ENCODE results near the gene C16orf92.

Gene C16orf92

DNA sequence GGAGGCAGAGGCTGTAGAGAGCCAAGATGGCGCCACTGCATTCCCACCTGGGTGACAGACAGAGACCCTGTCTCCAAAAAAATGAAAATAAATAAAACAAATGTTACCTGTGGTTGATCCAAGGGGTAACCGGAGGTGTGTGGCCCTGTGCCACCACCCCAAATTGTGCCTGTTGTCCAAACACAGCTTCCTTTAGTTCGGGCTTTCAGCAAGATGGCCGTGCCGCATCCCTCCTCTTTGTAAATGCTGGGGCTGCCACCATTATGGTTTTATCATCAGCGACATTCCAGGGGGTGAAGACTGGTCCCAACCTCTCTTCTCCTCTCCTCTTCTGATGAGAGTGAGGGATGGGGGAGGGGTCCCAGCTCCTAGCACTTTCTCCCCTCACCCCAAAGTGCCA, at the start of gene C16orf92:
C16orf92 (plus strand) TSS at position 312 of the 400 bp plus-strand sequence. CDS start 143 bp downstream, outside the sequence.
- DNase-seq, result no peak

DNA sequence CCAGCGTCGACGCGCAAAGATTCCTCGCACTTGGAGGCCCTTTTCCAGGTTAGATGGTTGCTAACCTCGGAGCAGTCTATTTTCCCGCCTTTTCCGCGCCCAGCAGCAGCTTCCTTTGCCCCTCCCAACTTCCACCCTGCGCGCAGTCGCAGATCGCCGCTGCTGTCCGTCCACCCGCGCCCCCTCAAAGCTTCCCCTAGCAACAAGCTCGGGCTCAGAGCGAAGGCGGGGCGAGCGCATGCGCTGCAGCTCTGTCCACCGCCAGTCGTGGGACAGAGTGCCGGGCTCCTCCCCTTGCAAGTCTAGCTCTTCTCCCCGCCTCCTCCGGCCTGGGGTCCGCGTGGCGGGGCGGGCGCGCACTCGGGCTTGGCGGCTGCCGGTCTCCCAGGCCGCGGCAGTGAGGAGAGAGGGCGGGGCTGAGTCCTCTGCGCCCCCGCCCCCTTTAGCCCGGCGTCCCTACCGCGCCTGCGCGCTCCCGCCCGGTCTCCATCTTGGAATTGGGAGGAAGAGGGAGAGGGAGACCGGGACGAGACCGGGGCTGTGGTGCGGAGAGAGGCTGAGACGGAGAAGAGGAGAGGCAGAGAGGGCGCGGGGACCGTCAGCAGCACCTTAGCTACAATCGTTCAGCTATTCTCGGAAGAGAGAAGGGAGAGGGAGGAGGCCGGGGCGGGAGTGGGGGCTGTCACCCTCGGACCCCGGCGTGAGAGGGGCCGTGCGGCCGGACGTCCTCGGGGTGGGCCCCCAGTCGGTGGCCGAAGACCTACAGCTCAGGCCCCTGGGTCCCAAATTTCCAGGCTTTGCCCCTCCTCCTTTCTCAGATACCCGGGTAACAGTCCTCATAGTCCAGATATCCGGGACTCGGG, 49.4 kb upstream of the C16orf92 start, which contains the start of gene TAOK2:
TAOK2 (plus strand) TSS at position 485 of the 863 bp plus-strand sequence. CDS start 3,905 bp downstream, outside the sequence.
- peak; percentile 92 for DNase-seq

GRCh38 chr16:29974291-29975133, 48.5 kb upstream of the C16orf92 start:
- no peak for DNase-seq

DNA sequence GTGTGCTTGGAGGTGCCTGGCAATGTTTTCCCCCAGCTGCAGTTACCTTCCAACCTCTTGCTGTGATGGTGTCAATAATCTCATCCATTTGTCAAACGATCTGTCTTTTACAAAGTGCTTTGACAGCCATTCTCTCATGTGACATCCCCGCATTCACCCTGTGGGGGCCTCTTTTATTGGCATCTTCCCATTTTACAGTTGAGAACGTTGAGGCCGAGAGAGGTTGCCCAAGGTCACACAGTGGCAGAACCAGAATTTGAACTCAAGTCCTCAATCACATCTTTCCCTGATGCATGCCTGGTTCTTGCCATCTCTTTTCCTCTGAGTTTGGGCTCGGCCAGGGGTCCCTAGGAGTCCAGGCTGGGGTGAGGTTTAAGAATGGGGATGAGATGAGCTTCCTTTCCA, 47.9 kb upstream of the C16orf92 start:
- DNase-seq, result no peak

DNA sequence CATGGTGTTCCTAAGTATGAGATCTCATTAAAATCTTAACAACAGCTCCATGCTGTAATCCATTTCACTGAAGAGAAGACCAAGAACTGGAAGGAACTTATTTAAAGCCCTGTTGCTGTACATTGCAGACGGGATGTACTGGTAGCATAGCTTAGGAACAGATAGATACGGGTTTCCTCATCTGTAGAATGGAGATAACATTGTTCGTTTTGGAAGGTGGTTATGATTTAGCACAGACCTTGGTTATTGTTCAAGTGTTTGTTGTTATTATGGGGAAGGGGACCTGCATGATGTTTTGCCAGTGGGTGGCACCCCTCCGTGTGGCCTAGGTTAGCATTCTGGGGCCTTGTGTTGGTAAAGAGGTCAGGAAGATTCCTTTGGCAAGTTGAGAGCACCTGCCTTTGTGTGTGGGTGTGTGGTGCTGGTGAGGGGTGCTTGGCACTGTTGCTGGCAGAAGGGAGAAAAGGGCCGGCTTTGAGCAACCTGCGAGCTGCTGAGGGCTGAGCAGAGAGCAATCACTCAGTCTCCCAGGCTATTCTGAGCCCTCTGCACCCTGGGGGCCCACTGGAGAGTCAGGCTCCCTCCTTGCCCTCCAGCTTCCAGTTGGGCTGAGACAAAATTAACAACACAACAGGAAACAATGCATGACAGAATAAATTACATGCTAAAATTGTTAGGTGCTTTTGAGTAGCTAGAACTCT, 47.0 kb upstream of the C16orf92 start:
- no peak for DNase-seq

GRCh38 chr16:29977063-29977825, 45.8 kb upstream of the C16orf92 start:
- DNase-seq, result no peak

DNA sequence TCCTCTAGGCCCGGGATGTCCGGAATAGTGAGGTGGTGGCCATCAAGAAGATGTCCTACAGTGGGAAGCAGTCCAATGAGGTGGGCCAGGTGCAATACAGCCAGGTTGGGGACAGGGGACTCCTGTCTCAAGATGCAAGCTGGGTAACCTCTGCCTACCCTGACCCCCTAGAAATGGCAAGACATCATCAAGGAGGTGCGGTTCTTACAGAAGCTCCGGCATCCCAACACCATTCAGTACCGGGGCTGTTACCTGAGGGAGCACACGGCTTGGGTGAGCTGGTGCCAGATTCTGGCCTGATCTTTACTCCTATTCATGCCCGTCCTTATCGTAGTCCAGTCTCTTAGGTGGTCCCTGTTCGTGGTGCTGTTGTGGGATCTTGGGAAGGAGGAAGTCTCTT, 44.9 kb upstream of the C16orf92 start:
- DNase-seq, result no peak

DNA sequence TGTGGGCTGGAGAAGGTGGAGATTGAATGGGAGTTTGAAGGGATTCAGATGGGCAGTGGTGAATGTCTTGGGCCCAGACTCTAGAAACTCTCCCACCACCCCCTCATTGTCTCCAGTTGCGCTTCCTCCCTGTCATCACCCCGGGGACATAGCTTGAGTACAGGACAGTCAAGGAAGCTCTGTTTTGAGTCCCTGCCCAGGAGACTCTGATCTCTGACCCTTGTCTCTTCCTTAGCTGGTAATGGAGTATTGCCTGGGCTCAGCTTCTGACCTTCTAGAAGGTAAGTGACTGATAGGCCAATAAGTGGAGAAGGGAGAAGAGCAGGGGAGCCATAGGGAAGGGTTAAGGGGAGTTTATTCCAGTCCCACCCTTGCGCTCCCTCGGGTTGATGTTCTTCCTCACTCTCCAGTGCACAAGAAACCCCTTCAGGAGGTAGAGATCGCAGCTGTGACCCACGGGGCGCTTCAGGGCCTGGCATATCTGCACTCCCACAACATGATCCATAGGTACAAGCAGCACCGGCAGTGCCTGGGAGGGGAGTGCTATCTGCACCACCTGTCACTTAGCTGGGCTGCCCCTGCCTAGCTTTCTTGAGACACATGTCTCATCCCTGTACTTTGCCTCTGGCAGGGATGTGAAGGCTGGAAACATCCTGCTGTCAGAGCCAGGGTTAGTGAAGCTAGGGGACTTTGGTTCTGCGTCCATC, 44.3 kb upstream of the C16orf92 start:
- no peak for DNase-seq

GRCh38 chr16:29982560-29983419, 40.2 kb upstream of the C16orf92 start:
- no peak for DNase-seq

DNA sequence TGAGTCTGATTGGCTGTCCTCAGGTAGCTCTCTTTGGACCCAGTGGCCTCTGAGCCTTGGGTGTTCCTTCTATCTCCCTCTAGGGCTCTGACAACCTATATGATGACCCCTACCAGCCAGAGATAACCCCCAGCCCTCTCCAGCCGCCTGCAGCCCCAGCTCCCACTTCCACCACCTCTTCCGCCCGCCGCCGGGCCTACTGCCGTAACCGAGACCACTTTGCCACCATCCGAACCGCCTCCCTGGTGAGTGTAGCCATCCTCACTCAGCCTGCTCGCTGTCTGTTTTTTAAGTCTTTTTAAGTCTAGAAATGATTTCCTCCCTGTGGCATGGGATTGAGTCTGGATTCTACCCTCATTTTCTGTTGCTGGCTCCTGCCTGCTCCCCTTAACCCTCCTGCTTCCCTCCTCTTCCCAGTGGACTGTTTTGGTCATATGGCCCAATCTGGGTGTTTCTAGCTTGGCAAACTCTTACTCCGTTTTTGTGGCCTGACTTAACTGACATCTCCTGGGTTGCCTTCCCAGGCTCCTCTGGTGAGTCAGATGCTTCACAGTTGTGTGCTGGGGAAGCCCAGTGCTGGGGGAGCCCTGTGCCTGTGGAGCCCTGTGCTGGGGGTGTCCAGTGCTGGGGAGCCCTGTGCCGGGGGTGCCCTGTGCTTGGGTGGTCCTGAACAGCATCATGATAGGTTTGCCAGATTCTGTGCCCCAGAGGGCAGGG, 39.4 kb upstream of the C16orf92 start:
- DNase-seq, result no peak

DNA sequence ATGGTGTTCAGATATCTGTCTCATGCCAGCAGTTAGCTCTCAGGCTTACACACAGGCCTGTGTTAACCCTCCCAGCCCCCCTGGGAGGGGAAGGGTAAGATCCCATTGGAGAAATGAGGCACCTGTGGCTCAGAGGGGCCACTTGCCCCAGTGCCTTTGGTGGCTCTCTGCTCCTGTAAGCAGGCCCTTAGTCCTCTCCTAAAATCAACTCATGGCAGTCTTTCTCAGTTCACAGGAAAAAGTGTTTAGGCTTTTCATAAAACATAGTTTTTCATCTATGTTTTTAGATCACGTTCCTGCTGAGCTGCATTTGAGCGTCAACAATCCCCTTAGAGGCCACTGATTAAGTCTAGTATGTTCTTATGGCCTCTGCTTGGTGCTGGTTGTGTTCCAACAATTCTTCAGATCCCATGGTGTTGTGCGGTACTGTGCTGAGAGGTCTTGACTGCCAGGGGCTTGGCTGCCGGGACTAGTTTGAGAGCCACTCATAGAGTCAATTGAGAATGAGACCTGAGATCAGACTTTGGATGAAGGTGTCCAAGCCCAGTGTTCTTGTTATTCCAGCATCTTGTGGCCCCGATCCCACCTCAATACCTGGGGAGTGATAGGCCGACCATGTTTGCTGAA, 38.7 kb upstream of the C16orf92 start:
- no peak for DNase-seq

DNA sequence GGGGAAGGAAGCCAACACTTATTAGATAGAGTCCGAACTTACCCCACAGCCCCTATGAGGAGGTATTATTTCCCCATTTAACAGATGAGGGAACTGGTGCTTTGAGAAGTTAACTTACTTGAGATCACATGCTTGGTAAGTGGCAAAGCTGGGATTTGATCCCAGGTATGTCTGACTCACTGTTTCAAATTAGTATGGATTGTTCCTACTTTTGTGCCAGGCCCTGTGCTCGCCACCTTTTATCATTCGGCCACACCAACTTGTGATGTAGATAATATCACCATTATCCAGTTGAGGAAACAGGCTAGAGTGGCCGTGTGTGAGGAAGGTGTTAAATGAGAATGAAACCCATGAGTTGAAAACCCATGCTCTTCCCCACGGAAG, 38.2 kb upstream of the C16orf92 start:
- no peak for DNase-seq

DNA sequence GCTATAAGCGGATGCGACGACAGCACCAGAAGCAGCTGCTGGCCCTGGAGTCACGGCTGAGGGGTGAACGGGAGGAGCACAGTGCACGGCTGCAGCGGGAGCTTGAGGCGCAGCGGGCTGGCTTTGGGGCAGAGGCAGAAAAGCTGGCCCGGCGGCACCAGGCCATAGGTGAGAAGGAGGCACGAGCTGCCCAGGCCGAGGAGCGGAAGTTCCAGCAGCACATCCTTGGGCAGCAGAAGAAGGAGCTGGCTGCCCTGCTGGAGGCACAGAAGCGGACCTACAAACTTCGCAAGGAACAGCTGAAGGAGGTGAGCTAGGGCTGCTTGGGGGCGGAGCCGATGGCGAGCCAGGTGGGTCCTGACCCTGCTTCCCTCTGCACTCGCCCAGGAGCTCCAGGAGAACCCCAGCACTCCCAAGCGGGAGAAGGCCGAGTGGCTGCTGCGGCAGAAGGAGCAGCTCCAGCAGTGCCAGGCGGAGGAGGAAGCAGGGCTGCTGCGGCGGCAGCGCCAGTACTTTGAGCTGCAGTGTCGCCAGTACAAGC, 37.7 kb upstream of the C16orf92 start:
- no peak for DNase-seq

- no peak for DNase-seq
Observed at GRCh38 chr16:29986231-29986630, 36.8 kb upstream of the C16orf92 start.

GRCh38 chr16:29986931-29987330, 36.1 kb upstream of the C16orf92 start:
- no peak for DNase-seq

GRCh38 chr16:29987371-29988085, 35.5 kb upstream of the C16orf92 start:
- DNase-seq, result no peak

DNA sequence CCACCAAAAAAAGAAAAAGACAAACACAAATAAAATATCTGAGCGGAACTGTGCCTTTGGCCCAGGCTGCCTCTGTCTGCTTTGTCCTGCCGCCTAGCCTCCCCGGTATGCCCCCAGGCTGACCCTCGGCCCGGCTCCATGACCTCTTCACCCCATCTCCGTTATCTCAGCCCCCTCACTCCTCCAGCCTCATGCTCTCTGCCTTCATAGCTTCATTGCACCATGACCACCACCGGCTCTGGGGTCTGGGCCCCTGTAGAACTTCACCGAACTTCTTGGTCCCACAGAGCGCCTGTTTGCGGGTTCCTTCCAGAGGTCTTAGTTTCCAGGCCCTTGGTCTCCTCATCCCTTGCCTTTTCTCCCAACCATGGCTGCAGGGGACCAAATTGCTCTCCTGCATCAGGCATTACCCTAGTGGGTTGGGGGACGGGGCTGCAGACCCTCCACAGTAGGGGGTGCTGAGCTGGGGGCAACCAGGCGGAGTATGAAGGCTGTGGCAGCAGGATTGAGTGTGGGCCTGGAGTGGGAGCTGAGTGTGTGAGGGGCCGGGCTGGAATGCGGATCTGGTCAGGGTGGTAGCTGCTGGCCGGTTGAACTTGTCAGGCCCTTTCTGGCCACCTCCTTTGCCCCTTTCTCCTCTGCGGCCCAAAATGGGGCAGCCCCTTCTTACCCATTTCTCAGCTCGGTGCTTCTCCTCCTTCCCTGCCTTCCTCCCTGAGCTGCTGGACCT, 34.5 kb upstream of the C16orf92 start:
- no peak for DNase-seq
